Neural cell (in vitro differentiated cells): ENCODE data around the gene RLN3. TPM values are rescaled to one million over a fixed set of nuclear protein-coding genes. Genes with fewer than 3 reads are reported as not detected.

Source experiments
- H2AFZ ChIP-seq: fragments of 200-600, 300-800 bp; sonication (generic), shearing (Covaris generic); 2 replicates; pipeline ENCODE4 v1.6.0; 2014; ENCODE audit warnings: low read depth, mild to moderate bottlenecking, antibody characterized with exemption, low read length, moderate library complexity
- H3F3A ChIP-seq: fragments of 200-600 bp; shearing (Covaris generic); 2 replicates; pipeline ENCODE4 v1.6.1; 2016; ENCODE audit warnings: mild to moderate bottlenecking, moderate library complexity, mixed read lengths, antibody characterized with exemption, low read length; ENCODE audit not compliant: insufficient read depth, poor library complexity, severe bottlenecking
- H3K27ac ChIP-seq: fragments of 200-600, 300-800 bp; sonication (generic), shearing (Covaris generic); 2 replicates; pipeline ENCODE4 v1.5.1; 2014; ENCODE audit warnings: mild to moderate bottlenecking, low read length, moderate library complexity
- H3K27me3 ChIP-seq: fragments of 300-800, 200-600 bp; sonication (generic), shearing (Covaris generic); 2 replicates; pipeline ENCODE4 v1.6.0; 2014; ENCODE audit warnings: mild to moderate bottlenecking, low read depth, low read length, moderate library complexity; ENCODE audit not compliant: insufficient read depth
- H3K36me3 ChIP-seq: fragments of 300-800, 200-600 bp; sonication (generic), shearing (Covaris generic); 2 replicates; pipeline ENCODE4 v1.5.1; 2014; ENCODE audit warnings: mild to moderate bottlenecking, antibody characterized with exemption, low read length, moderate library complexity; ENCODE audit not compliant: insufficient read depth
- H3K4me2 ChIP-seq: fragments of 300-800, 200-600 bp; sonication (generic), shearing (Covaris generic); 2 replicates; pipeline ENCODE4 v1.6.0; 2014; ENCODE audit warnings: mild to moderate bottlenecking, low read length
- H3K4me3 ChIP-seq: fragments of 300-800, 200-600 bp; sonication (generic), shearing (Covaris generic); 2 replicates; pipeline ENCODE4 v1.5.1; 2014; ENCODE audit warnings: mild to moderate bottlenecking, low read length, moderate library complexity
- H3K79me2 ChIP-seq: fragments of 200-600 bp; shearing (Covaris generic); replicated peaks from 2 replicates; pipeline ENCODE4 v1.6.0; 2014; ENCODE audit warnings: mild to moderate bottlenecking, low read length, moderate library complexity; ENCODE audit not compliant: insufficient read depth
- H3K9ac ChIP-seq: fragments of 300-800, 200-600 bp; sonication (generic), shearing (Covaris generic); 2 replicates; pipeline ENCODE4 v1.6.1; 2016; ENCODE audit warnings: mild to moderate bottlenecking, low read length, mixed read lengths
- H3K9me2 ChIP-seq: fragments of 200-600 bp; shearing (Covaris generic); 2 replicates; pipeline ENCODE4 v1.6.1; 2016; ENCODE audit warnings: mild to moderate bottlenecking, low read length, mixed read lengths; ENCODE audit not compliant: insufficient read depth
- H3K9me3 ChIP-seq: fragments of 200-600, 300-800 bp; sonication (generic), shearing (Covaris generic); 2 replicates; pipeline ENCODE4 v1.6.1; 2016; ENCODE audit warnings: mild to moderate bottlenecking, mixed run types, low read length, moderate library complexity, mixed read lengths
- H4K20me1 ChIP-seq: fragments of 200-600 bp; shearing (Covaris generic); 2 replicates; pipeline ENCODE4 v1.6.1; 2016; ENCODE audit warnings: mild to moderate bottlenecking, mixed run types; ENCODE audit not compliant: insufficient read depth
- EP300 ChIP-seq: fragments of 450-650 bp; conservative IDR thresholded peaks from 2 replicates; pipeline ENCODE4 v1.6.1; 2014; ENCODE audit warnings: antibody characterized with exemption, mild to moderate bottlenecking, moderate library complexity; ENCODE audit not compliant: poor library complexity, severe bottlenecking
- EZH2 ChIP-seq: fragments of 200-600, 300-800 bp; shearing (Covaris generic), sonication (generic); IDR thresholded peaks from 2 replicates; pipeline ENCODE4 v1.6.1; 2014; ENCODE audit warnings: antibody characterized with exemption, low read length, borderline replicate concordance, mild to moderate bottlenecking; ENCODE audit not compliant: insufficient read depth, poor library complexity, severe bottlenecking
- MXI1 ChIP-seq: fragments of 450-650 bp; conservative IDR thresholded peaks from 2 replicates; pipeline ENCODE4 v1.6.1; 2014; ENCODE audit warnings: antibody characterized with exemption, mild to moderate bottlenecking; ENCODE audit not compliant: poor library complexity, severe bottlenecking
- POLR2AphosphoS5 ChIP-seq: IDR thresholded peaks from 2 replicates; pipeline ENCODE4 v1.6.1; 2012
- RAD21 ChIP-seq: fragments of 450-650 bp; conservative IDR thresholded peaks from 2 replicates; pipeline ENCODE4 v1.6.1; 2014; ENCODE audit warnings: antibody characterized with exemption, mild to moderate bottlenecking, moderate library complexity
- REST ChIP-seq: IDR thresholded peaks from 2 replicates; pipeline ENCODE4 v1.6.1; 2012; ENCODE audit warnings: borderline replicate concordance
- SMC3 ChIP-seq: fragments of 450-650 bp; conservative IDR thresholded peaks from 2 replicates; pipeline ENCODE4 v1.6.1; 2014; ENCODE audit warnings: antibody characterized with exemption, mild to moderate bottlenecking, moderate library complexity; ENCODE audit not compliant: poor library complexity
- TAF1 ChIP-seq: IDR thresholded peaks from 2 replicates; pipeline ENCODE4 v1.6.1; 2012; ENCODE audit warnings: low read depth
- polyA plus RNA-seq: library from polyadenylated mRNA; depleted of rRNA; stranded (reverse); fragments of >200 nt; gene quantifications from 2 replicates; pipeline ENCODE4 v1.2.3, GENCODE V29; 2014
- TF ChIP-seq, protein P1 (sequence below): fragments of 450-650 bp; IDR thresholded peaks from 2 replicates; pipeline ENCODE4 v1.5.1; 2014; ENCODE audit warnings: antibody characterized with exemption, mild to moderate bottlenecking, moderate library complexity; ENCODE audit not compliant: poor library complexity, severe bottlenecking

The RLN3 gene
- polyA plus RNA-seq, 1 donor from 2014 or later: not detected

- no peak overlapping the region for H3K4me3 ChIP-seq
- TF ChIP-seq EP300: no peak
- no peak for TF ChIP-seq TAF1
- TF ChIP-seq EZH2: no peak
- no peak for TF ChIP-seq SMC3
- TF ChIP-seq, protein P1, sequence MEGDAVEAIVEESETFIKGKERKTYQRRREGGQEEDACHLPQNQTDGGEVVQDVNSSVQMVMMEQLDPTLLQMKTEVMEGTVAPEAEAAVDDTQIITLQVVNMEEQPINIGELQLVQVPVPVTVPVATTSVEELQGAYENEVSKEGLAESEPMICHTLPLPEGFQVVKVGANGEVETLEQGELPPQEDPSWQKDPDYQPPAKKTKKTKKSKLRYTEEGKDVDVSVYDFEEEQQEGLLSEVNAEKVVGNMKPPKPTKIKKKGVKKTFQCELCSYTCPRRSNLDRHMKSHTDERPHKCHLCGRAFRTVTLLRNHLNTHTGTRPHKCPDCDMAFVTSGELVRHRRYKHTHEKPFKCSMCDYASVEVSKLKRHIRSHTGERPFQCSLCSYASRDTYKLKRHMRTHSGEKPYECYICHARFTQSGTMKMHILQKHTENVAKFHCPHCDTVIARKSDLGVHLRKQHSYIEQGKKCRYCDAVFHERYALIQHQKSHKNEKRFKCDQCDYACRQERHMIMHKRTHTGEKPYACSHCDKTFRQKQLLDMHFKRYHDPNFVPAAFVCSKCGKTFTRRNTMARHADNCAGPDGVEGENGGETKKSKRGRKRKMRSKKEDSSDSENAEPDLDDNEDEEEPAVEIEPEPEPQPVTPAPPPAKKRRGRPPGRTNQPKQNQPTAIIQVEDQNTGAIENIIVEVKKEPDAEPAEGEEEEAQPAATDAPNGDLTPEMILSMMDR: no peak
- no peak for TF ChIP-seq REST
- TF ChIP-seq POLR2AphosphoS5: no peak
- H3K36me3 ChIP-seq: no peaks in the 10 kb centered on the region
- no peaks in the 10 kb centered on the region for H3K79me2 ChIP-seq
- H3F3A ChIP-seq: no peaks in the 10 kb centered on the region
- no peaks in the 10 kb centered on the region for H4K20me1 ChIP-seq
- no peak overlapping the region for H3K27ac ChIP-seq
- no peak overlapping the region for H3K4me2 ChIP-seq
- H3K9me3 ChIP-seq: no peaks in the 10 kb centered on the region
- H3K27me3 ChIP-seq: peaks cover 18% of the 10 kb centered on the region
- no peak overlapping the region for H3K9ac ChIP-seq
- no peak overlapping the region for H2AFZ ChIP-seq
- H3K9me2 ChIP-seq: no peaks in the 10 kb centered on the region
Measured at GRCh38 chr19:14062558-14062855, 34.6 kb downstream of the RLN3 start.

- no peak for TF ChIP-seq EP300
- no peak for TF ChIP-seq TAF1
- TF ChIP-seq, protein P1: no peak
- TF ChIP-seq POLR2AphosphoS5: no peak
- no peak for TF ChIP-seq MXI1
- no peak for TF ChIP-seq EZH2
- no peak for TF ChIP-seq RAD21
- TF ChIP-seq SMC3: no peak
- TF ChIP-seq REST: no peak
- H3K4me3 ChIP-seq: no peak overlapping the region
Measured at GRCh38 chr19:14063105-14063504, 35.2 kb downstream of the RLN3 start.

More at GRCh38 chr19:14063105-14063504, 35.2 kb downstream of the RLN3 start:
- Histone ChIP-seq H3K9me2 (no peaks in the 10 kb centered on the region), H2AFZ (no peak overlapping the region), H3K9ac (no peak overlapping the region), H3K27ac (no peak overlapping the region), H3K36me3 (no peaks in the 10 kb centered on the region), H3K4me2 (no peak overlapping the region), H3F3A (no peaks in the 10 kb centered on the region), H3K27me3 (peaks cover 16% of the 10 kb centered on the region), H3K79me2 (no peaks in the 10 kb centered on the region), H3K9me3 (no peaks in the 10 kb centered on the region), H4K20me1 (no peaks in the 10 kb centered on the region)
